ENCODE data around the gene ADARB2.

The ADARB2 gene

DNA sequence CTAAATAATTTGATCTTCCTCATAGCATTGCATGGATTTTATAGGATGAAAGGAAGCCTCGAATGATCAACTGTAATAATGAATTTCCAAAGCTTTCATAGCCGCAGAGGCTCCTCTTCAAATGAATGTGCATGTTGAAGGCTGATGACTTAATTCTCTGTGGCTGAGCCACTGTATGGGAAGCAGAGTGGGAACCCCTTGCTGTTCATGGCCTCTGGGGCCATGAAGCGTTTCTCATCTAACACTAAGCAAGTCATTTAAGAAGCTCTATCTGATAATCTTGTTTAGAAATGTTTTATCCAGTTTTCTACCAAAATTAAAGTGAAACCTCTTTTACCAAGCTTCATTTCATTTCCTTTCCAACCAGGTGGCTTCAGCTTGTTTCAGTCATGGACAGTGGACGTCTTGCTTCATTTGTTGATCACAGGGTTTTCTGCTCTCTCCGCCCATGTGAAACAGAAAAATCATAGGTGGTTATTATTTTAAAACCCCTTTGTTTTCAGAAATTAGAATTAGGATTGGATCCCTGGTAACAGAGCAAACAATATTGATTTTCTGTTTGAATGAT, 10.3 kb upstream of the ADARB2 start:
- TF ChIP-seq L3MBTL2 (conservative IDR thresholded peaks at IDR 0.05) (no peak), CTBP1 (IDR thresholded peaks at IDR 0.05; ENCODE audit: borderline replicate concordance) (no peak), NFRKB (IDR thresholded peaks at IDR 0.05) (no peak), ELF4 (IDR thresholded peaks at IDR 0.05) (no peak), FOXA1 (IDR thresholded peaks at IDR 0.05) (no peak), SUZ12 (IDR thresholded peaks at IDR 0.05) (no peak), BHLHE40 (IDR thresholded peaks at IDR 0.05; ENCODE audit: borderline replicate concordance) (no peak), FOXM1 (IDR thresholded peaks at IDR 0.05; ENCODE audit: borderline replicate concordance) (no peak), LEF1 (IDR thresholded peaks at IDR 0.05; ENCODE audit: borderline replicate concordance) (no peak), HDGF (IDR thresholded peaks at IDR 0.05; ENCODE audit: borderline replicate concordance) (no peak), SP1 (IDR thresholded peaks at IDR 0.05) (no peak), ARNT (IDR thresholded peaks at IDR 0.05) (no peak), FOXK2 (IDR thresholded peaks at IDR 0.05) (no peak), ZNF384 (IDR thresholded peaks at IDR 0.05) (no peak), TARDBP (IDR thresholded peaks at IDR 0.05) (no peak)
- TF ChIP-seq, protein P1, sequence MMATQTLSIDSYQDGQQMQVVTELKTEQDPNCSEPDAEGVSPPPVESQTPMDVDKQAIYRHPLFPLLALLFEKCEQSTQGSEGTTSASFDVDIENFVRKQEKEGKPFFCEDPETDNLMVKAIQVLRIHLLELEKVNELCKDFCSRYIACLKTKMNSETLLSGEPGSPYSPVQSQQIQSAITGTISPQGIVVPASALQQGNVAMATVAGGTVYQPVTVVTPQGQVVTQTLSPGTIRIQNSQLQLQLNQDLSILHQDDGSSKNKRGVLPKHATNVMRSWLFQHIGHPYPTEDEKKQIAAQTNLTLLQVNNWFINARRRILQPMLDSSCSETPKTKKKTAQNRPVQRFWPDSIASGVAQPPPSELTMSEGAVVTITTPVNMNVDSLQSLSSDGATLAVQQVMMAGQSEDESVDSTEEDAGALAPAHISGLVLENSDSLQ (IDR thresholded peaks at IDR 0.05): no peak
- POLR2A ChIA-PET: no interaction called here
- CTCF ChIA-PET: no interaction called here
- DNase-seq (ENCODE audit: extremely low spot score): no peak

DNA sequence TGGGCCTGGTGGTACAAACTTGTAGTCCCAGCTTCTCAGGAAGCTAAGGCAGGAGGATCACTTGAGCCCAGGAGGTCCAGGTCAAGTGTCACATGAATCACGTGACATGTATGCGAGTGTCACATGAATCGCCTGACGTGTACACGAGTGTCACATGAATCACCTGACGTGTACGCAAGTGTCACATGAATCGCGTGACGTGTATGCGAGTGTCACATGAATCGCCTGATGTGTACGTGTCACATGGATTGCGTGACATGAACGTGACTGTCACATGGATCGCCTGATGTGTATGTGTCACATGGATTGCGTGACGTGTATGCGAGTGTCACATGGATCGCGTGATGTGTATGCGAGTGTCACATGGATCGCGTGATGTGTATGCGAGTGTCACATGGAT, 9.5 kb upstream of the ADARB2 start:
- CTCF ChIA-PET: no interaction called here
- POLR2A ChIA-PET: no interaction called here
- no peak for TF ChIP-seq HDGF (IDR thresholded peaks at IDR 0.05; ENCODE audit: borderline replicate concordance)
- DNase-seq (ENCODE audit: extremely low spot score): no peak

DNA sequence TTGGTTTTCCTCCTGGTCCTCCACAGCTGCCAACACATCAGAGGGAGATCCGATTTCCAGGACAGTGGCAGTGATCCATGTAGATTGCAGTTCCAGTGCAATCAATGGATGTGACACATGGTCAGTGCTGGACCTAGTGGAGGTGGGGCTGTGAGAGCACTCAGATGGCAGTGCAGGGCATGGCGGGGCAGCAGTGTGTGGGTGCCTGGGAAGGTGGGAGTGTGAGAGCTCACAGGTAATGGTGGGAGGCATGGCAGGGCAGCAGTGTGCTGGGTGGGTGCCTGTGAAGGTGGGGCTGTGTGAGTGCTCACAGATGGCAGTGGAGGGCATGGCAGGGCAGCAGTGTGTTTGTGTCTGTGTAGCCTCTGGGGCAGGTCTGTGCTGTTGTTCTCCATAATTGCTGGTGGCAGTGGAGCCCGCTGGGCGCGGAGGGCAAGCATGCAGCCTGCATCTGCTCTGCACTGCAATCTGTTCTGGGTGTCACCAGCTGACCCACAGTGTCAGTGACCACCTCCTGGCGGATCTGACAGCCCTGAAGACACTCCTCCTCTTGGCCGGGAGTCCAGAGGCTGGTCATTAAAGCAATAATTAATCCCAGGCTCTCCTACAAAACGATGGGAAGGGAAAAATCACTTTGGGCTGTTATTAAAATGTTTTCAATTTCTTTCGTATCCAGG, 8.6 kb upstream of the ADARB2 start:
- no peak for DNase-seq (ENCODE audit: extremely low spot score)
- ChIA-PET POLR2A (no interaction called here), CTCF (no interaction called here)
- TF ChIP-seq, protein P1 (IDR thresholded peaks at IDR 0.05): no peak
- no peak for TF ChIP-seq CTBP1 (IDR thresholded peaks at IDR 0.05; ENCODE audit: borderline replicate concordance)
- TF ChIP-seq TARDBP (IDR thresholded peaks at IDR 0.05): no peak
- TF ChIP-seq L3MBTL2 (conservative IDR thresholded peaks at IDR 0.05): no peak
- no peak for TF ChIP-seq FOXM1 (IDR thresholded peaks at IDR 0.05; ENCODE audit: borderline replicate concordance)
- no peak for TF ChIP-seq SUZ12 (IDR thresholded peaks at IDR 0.05)
- TF ChIP-seq BHLHE40 (IDR thresholded peaks at IDR 0.05; ENCODE audit: borderline replicate concordance): no peak
- no peak for TF ChIP-seq ELF4 (IDR thresholded peaks at IDR 0.05)
- no peak for TF ChIP-seq ZNF384 (IDR thresholded peaks at IDR 0.05)
- no peak for TF ChIP-seq HDGF (IDR thresholded peaks at IDR 0.05; ENCODE audit: borderline replicate concordance)
- TF ChIP-seq NFRKB (IDR thresholded peaks at IDR 0.05): no peak
- TF ChIP-seq FOXK2 (IDR thresholded peaks at IDR 0.05): no peak

DNA sequence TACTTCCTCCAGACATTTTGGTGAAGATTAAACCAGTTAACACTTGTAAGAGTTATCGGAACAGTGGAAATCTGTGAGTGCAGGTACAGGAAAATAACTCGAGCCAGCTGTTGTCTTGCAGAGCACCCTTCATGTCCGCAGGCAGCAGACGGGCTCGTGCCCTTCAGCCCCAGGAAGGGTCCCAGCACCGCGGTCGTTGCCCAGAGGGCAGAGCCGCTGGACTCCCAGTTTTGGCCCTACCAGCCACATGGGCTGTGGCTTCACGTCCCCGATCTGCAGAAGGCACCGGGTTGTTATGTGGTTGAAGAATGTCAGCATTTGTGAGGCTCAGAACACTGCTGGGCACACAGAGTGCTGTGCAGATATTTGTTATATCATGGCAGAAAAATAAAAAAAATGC, 7.2 kb upstream of the ADARB2 start:
- ChIA-PET POLR2A (no interaction called here), CTCF (no interaction called here)
- DNase-seq (ENCODE audit: extremely low spot score): no peak
- TF ChIP-seq SUZ12 (IDR thresholded peaks at IDR 0.05): no peak
- TF ChIP-seq ELF4 (IDR thresholded peaks at IDR 0.05): no peak
- no peak for TF ChIP-seq SP1 (IDR thresholded peaks at IDR 0.05)

DNA sequence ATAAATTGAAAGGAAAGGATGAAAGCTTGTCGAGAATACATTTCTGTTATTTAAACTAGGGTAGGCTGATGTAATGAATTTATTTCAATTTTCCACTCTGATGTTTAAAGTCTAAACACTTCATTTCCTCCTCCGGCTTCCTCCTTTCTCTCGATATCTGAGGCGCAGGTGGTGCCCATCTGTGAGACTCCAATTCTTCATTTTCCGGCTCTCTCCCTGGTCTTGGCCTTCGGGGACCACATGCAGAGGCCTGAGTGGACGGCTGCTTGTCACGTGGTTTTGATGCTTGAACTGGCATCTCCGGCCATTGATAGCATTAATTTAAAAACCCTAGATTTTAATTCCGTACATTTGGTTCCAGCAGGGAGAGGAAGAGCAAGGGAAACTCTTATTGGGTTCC, 5.8 kb upstream of the ADARB2 start:
- POLR2A ChIA-PET: no interaction called here
- no peak for TF ChIP-seq SUZ12 (IDR thresholded peaks at IDR 0.05)
- no peak for TF ChIP-seq L3MBTL2 (conservative IDR thresholded peaks at IDR 0.05)
- TF ChIP-seq, protein P1 (IDR thresholded peaks at IDR 0.05): no peak
- TF ChIP-seq NFRKB (IDR thresholded peaks at IDR 0.05): no peak
- TF ChIP-seq ZNF384 (IDR thresholded peaks at IDR 0.05): no peak
- DNase-seq (ENCODE audit: extremely low spot score): no peak
- CTCF ChIA-PET: no interaction called here

DNA sequence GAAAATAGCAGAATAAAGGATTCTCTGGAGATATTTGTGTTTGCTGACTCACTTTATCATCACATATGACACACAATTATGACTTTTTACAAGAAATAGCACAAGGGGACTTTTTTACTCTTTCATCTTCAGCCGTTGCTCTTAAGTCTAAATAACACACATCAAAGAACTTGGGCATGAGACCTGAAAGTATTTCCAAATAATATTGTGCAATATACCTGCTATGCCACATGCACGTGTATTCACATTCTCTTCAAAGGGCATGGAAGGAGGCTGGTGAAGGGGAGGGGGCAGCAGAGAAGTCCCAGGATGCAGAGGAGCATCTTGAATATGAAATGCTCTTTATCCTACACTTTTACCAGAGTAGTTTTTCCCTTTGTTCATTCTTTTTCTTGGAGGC, 4.1 kb upstream of the ADARB2 start:
- ChIA-PET POLR2A (no interaction called here), CTCF (no interaction called here)
- no peak for DNase-seq (ENCODE audit: extremely low spot score)
- TF ChIP-seq BHLHE40 (IDR thresholded peaks at IDR 0.05; ENCODE audit: borderline replicate concordance): no peak
- TF ChIP-seq FOXM1 (IDR thresholded peaks at IDR 0.05; ENCODE audit: borderline replicate concordance): no peak
- TF ChIP-seq SUZ12 (IDR thresholded peaks at IDR 0.05): no peak
- no peak for TF ChIP-seq ZNF384 (IDR thresholded peaks at IDR 0.05)
- TF ChIP-seq L3MBTL2 (conservative IDR thresholded peaks at IDR 0.05): no peak
- no peak for TF ChIP-seq LEF1 (IDR thresholded peaks at IDR 0.05; ENCODE audit: borderline replicate concordance)
- TF ChIP-seq NFRKB (IDR thresholded peaks at IDR 0.05): no peak
- TF ChIP-seq FOXA1 (IDR thresholded peaks at IDR 0.05): no peak
- TF ChIP-seq, protein P1 (IDR thresholded peaks at IDR 0.05): no peak
- no peak for TF ChIP-seq FOXK2 (IDR thresholded peaks at IDR 0.05)
- TF ChIP-seq HDGF (IDR thresholded peaks at IDR 0.05; ENCODE audit: borderline replicate concordance): no peak
- TF ChIP-seq CTBP1 (IDR thresholded peaks at IDR 0.05; ENCODE audit: borderline replicate concordance): no peak
- no peak for TF ChIP-seq ELF4 (IDR thresholded peaks at IDR 0.05)
- TF ChIP-seq SP1 (IDR thresholded peaks at IDR 0.05): no peak
- no peak for TF ChIP-seq TARDBP (IDR thresholded peaks at IDR 0.05)
- no peak for TF ChIP-seq ARNT (IDR thresholded peaks at IDR 0.05)

All from HEK293T (cell line).